ENCODE data around the gene RBMS1.

DNA sequence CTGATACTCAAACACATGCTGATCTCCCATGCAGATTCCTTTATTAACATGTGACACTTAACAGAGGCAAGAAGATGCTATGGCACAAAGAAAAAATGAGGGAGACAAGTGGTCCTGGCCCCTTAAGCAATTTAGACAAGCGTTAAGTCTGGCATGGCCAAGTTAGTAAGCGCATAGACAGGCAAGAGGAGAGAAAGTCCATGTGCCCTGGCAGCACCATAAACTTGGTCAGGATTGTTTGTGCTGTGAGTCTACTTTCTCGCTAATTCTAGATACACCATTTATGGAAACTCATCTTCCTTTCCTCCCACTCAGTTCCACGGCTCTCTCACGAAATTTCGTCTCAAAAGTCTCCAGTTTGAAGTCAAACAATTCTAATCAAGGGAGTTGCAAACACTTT, 138.9 kb downstream of the RBMS1 start:
- TF ChIP-seq POLR2AphosphoS5 (IDR thresholded peaks at IDR 0.05; ENCODE audit: insufficient read depth in 1 of 2, low read depth in 1 of 2) (no peak), POLR2A (IDR thresholded peaks at IDR 0.05) (no peak), CTCF (IDR thresholded peaks at IDR 0.05) (no peak)

All from vagina (tissue), 2 donors.